Central memory CD8-positive, alpha-beta T cell (primary cell): Measurements from ENCODE around the gene GLMP.

Experiments
- ATAC-seq: fragments of 150-1000 bp; cut with Tn5 transposase; replicated peaks from 2 replicates; pipeline ENCODE4 v1.10.0; 2022; ENCODE audit warnings: mild to moderate bottlenecking, moderate FRiP score, moderate number of reproducible peaks; ENCODE audit not compliant: poor library complexity, severe bottlenecking; ENCODE audit errors: extremely low read depth
- DNase-seq, 2 donors: peaks; one replicate each; pipeline ENCODE4 v3.0.0; 2021; ENCODE audit warnings: low spot score in 2 of 2
- H3K27ac Mint-ChIP-seq: one replicate; pipeline ENCODE4 v1.8.0; 2022; ENCODE audit warnings: low read depth, mild to moderate bottlenecking, moderate library complexity, mixed read lengths
- H3K27me3 Mint-ChIP-seq: one replicate; pipeline ENCODE4 v1.8.0; 2022; ENCODE audit warnings: mixed read lengths
- H3K36me3 Mint-ChIP-seq: one replicate; pipeline ENCODE4 v1.8.0; 2022; ENCODE audit warnings: mild to moderate bottlenecking, moderate library complexity, mixed read lengths; ENCODE audit not compliant: insufficient read depth
- H3K4me1 Mint-ChIP-seq: one replicate; pipeline ENCODE4 v1.8.0; 2022; ENCODE audit warnings: mixed read lengths
- H3K4me3 Mint-ChIP-seq: one replicate; pipeline ENCODE4 v1.8.0; 2022; ENCODE audit warnings: mild to moderate bottlenecking, moderate library complexity, mixed read lengths
- H3K9me3 Mint-ChIP-seq: one replicate; pipeline ENCODE4 v1.8.0; 2022; ENCODE audit warnings: mixed read lengths

Gene GLMP

DNA sequence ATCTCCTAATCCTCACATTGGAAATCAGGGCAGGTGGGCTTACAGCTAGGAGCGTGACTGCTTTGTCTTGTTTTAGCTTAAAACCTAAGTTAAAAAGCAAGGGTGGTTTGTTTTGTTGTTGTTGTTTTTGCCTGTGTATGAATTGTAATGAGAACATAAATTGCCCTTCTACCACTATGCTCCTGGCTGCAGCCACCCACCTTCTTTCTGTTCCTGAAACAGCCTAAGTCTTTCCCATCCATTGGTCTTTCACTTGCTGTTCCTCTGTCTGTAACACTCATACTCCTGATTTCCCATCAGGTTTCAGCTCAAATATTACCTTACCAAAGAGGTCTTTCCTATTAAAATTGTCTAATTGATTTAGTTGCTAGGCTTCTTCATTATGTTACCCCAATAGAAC, 12.0 kb downstream of the GLMP start:
- Mint-ChIP-seq H3K4me1 (peaks cover 45% of the 10 kb centered on the region), H3K4me3 (peak overlapping the region; percentile 98), H3K9me3 (no peaks in the 10 kb centered on the region), H3K27ac (peak overlapping the region; percentile 94), H3K36me3 (peaks cover 22% of the 10 kb centered on the region), H3K27me3 (no peaks in the 10 kb centered on the region)
- ATAC-seq: no peak
- no peak for DNase-seq

DNA sequence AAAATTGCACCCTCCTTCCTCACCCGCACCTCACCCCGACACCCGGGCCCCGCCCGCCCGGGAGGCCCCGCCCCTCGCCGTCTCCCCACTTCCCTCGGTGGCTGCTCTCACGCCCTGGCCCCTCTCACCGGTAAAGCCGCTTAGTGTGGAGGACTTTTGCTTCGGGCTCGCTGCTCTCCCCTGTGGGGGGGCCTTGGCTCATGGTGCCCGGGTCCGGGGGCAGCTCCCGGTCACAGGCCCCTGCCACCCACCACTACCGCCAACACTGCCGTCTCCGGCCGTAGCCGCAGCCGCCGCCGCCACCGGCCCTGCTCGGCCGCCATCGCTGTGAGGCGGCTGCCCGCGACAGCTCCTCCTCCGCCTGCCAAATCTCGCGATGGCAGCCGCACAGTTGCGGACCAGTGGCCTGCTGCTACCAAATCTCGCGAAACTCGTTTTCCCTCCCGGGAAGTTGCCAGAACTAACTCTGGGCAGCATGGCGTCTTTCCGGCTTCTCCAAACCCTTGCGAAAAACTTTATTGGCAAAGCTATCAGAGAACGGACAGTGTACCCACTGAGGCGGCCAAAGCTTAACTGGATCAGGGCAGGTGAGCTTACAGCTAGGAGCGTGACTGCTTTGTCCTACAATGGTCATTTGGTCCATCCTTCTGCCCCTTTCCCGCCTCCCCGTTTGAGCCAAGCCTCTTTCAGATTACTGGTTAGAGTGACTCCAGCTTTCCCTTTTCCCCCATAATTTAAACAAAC, 12.8 kb downstream of the GLMP start, which contains the start of gene SMG5:
SMG5 (minus strand) TSS at position 347 of the 744 bp plus-strand sequence; CDS start at position 202, 145 bp downstream.
- peaks cover 26% of the 10 kb centered on the region for H3K36me3 Mint-ChIP-seq
- peaks cover 45% of the 10 kb centered on the region for H3K4me1 Mint-ChIP-seq

DNA sequence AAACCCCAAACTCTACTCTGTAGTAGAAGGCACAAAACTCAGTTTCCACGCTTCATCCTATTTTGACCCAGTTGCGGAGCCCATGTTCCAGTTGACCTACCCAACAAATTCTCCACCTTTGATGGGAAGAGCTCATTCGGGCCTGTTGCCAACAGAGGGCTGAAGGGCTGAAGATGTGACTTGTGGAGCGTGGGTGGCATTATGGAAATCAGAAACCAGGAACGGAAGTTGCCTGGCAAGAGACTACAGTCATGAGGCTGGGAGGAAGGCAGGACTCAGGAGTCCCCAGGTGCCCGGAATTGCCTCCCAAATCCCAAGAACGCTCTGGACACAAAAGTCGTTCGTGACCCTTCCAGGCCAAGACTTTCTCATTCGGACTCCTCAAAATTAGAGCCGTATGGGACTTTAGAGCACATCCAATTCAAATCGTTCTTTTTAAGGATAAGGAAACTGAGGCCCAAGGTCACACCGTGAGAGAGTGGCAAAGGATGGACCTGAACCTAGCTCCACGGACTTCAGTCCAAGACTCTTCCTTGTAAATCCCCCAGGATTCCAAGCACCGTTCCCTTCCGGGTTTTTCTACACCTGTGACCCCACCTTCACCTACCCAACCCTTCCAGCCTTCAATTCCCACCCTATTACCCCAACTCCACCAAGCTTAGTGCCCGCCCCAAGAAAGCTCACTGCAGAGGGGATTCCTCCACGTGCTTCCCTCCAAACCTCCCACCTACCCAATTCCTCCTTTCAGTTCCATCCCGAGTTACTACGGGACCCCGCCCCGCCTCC, 13.6 kb downstream of the GLMP start:
- ATAC-seq (no peak), DNase-seq (no peak)
- Mint-ChIP-seq H3K9me3 (no peaks in the 10 kb centered on the region), H3K27ac (peak overlapping the region; percentile 94), H3K36me3 (peaks cover 32% of the 10 kb centered on the region), H3K4me3 (peak overlapping the region; percentile 98), H3K27me3 (no peaks in the 10 kb centered on the region), H3K4me1 (peaks cover 51% of the 10 kb centered on the region)

More for the DNA sequence above, 12.8 kb downstream of the GLMP start, which contains the start of gene SMG5:
- Mint-ChIP-seq H3K4me3 (peak within 1 kb of the TSS; percentile 98), H3K27ac (peak within 1 kb of the TSS; percentile 94), H3K9me3 (no peaks in the 10 kb centered on the region), H3K27me3 (no peaks in the 10 kb centered on the region)
- peak; percentile 85 to 94 for DNase-seq
- peak; percentile 94 for ATAC-seq

DNA sequence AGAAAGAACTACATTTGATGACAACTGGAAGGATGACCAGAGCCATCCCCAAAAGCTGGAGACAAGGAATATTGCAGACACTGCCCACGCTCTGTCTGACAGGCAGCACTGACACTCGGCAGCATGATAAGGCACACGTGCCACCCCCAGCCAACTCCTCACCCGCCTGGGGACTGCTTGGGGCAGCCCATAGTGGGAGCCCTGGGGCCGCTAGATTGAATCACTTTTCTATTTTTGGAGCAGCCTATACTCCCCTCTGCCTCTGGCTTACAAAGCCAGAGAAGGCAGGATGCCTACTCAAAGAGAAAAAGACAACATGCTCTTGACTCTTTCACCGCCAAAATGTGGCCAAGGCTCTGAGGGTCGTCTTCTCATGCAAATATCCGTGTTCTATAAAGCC, 14.2 kb downstream of the GLMP start:
- H3K4me1 Mint-ChIP-seq: peaks cover 51% of the 10 kb centered on the region

DNA sequence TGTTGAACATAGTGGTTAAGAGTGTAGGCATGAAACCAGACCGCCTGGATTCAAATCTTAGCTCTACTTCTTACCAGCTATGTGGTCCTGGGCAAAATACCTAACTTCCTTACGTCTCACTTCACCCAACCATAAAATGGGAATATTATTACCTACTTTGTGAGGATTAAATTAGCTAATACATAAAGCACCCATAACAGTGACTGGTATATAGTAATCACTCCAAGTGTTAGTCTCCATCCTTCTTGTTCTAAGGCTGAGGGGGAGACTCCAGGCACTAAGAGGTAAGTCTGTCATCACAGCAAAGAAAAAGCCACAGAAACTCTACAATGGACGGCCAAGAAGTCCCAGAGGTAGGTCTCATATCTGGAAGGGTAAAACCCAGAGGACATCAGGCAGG, 15.6 kb downstream of the GLMP start:
- peaks cover 50% of the 10 kb centered on the region for H3K36me3 Mint-ChIP-seq
- no peak for ATAC-seq

More for the DNA sequence above, 14.2 kb downstream of the GLMP start:
- Mint-ChIP-seq H3K36me3 (peaks cover 38% of the 10 kb centered on the region), H3K27me3 (no peaks in the 10 kb centered on the region), H3K9me3 (no peaks in the 10 kb centered on the region), H3K4me3 (peak overlapping the region; percentile 98), H3K27ac (peak overlapping the region; percentile 94)
- ATAC-seq (peak; percentile 33), DNase-seq (peak in 1 of 2 donors; percentile 26)

DNA sequence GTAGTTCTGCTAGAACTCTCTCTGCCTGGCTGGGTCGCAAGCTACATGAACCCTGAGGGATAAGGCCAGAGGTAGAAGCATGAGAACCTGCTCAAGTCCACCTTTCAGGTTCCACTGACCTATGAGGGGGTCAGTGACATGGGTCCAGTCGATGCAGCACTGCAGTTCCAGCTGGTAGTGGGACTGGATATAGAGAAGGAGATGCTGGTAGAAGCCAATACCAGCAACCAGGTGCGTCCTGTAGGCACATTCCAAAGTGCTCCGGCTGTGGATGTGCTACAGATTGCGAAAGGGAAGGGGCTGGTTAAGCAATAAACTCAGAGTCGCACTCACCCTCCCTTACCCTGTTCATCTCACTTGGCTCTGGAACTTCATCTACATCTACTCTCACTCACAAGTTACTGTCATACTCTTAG, 18.5 kb downstream of the GLMP start:
- no peaks in the 10 kb centered on the region for H3K27me3 Mint-ChIP-seq
- peak overlapping the region; percentile 39 for H3K27ac Mint-ChIP-seq
- DNase-seq: no peak
- no peak overlapping the region for H3K4me3 Mint-ChIP-seq
- H3K36me3 Mint-ChIP-seq: peaks cover 61% of the 10 kb centered on the region
- no peaks in the 10 kb centered on the region for H3K9me3 Mint-ChIP-seq
- no peak for ATAC-seq
- H3K4me1 Mint-ChIP-seq: peaks cover 21% of the 10 kb centered on the region

More for the DNA sequence above, 15.6 kb downstream of the GLMP start:
- Mint-ChIP-seq H3K9me3 (no peaks in the 10 kb centered on the region), H3K27me3 (no peaks in the 10 kb centered on the region), H3K4me1 (peaks cover 48% of the 10 kb centered on the region), H3K27ac (no peak overlapping the region), H3K4me3 (peak overlapping the region; percentile 29)
- DNase-seq: no peak

DNA sequence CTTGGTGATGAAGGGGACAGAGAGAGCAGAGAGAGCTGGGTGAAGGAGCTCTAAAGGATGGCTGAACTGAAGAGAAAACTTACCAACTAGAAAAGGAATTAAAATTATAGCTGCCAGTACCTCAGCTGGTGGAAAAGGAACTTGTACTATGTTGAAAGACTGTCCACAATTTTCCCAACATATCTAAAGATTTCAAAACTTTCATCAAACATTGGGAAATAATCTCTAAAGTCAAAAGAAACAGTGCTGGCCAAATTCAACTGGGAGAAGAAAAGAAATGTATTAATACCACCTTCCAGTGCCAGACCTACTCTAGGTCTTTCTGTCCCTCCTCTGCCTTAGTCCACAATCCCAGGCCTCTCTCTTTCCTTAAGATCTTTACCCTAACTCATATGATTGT, 18.9 kb downstream of the GLMP start:
- H3K4me3 Mint-ChIP-seq: no peak overlapping the region
- H3K9me3 Mint-ChIP-seq: no peaks in the 10 kb centered on the region
- ATAC-seq (no peak), DNase-seq (no peak)
- H3K27me3 Mint-ChIP-seq: no peaks in the 10 kb centered on the region
- H3K27ac Mint-ChIP-seq: no peak overlapping the region
- peaks cover 17% of the 10 kb centered on the region for H3K4me1 Mint-ChIP-seq
- H3K36me3 Mint-ChIP-seq: peaks cover 65% of the 10 kb centered on the region

DNA sequence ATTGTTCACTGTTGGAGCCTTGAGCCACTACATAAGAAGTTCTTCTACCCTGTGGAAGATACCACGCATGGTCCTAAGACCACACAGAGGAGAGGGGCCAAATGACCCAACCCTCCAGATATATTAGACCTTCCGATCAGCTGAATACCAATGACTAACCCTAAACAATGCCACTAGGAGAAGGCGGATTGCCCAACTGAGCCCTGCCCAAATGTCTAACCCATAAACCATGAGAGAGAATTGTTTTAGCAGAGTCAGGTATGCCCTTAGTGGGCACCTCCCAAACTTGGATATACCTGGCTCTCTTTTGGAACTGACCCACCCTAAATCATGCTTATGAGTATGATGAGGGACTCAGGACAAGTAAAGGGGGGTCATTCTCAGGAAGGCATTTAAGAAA, 25.2 kb downstream of the GLMP start:
- ATAC-seq: no peak
- H3K36me3 Mint-ChIP-seq: peaks cover 68% of the 10 kb centered on the region
- H3K27me3 Mint-ChIP-seq: no peaks in the 10 kb centered on the region
- H3K27ac Mint-ChIP-seq: no peak overlapping the region
- no peak overlapping the region for H3K4me3 Mint-ChIP-seq
- no peak for DNase-seq
- no peaks in the 10 kb centered on the region for H3K4me1 Mint-ChIP-seq
- H3K9me3 Mint-ChIP-seq: no peaks in the 10 kb centered on the region

DNA sequence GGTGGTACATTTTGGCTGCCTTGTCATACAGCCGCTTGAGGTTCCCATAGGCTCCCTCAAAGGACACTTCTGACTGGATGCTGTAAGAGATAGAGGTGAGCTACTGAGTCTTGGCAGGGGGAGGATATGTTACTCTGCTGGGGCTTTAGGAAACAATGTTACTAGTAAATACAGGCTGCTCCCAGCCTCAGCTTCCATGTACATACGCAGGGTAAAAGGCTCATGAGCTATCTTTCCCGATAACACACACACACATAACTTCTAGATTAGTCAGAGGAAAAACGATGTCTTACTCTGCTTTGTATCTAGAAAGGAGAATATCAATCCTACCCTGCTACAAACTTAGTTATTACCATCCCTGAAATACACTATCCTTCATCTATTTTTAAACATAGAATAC, 27.1 kb downstream of the GLMP start:
- no peak overlapping the region for H3K27ac Mint-ChIP-seq
- no peaks in the 10 kb centered on the region for H3K27me3 Mint-ChIP-seq
- DNase-seq (no peak), ATAC-seq (no peak)
- H3K4me1 Mint-ChIP-seq: no peaks in the 10 kb centered on the region
- no peaks in the 10 kb centered on the region for H3K9me3 Mint-ChIP-seq
- H3K36me3 Mint-ChIP-seq: peaks cover 62% of the 10 kb centered on the region
- no peak overlapping the region for H3K4me3 Mint-ChIP-seq

DNA sequence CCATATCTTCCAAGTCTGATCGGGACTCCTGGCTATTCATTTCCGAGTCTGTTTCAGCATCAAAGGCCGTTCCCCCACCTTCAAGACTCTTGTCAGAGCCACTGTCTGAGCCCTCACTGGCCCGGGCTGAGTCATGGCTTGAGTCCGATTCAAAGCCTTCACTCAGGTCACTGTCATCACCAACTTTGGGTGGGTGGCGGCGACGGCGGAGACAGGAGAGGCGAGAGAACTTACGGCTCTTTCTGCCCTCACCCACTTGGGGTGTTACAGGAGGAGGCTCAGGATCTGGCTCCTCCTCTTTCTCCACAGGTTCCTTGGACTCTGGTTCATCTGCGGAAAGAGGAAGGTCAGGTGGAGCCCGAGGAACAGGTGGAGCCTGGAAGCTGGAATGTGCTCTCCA, 29.4 kb downstream of the GLMP start:
- no peak for DNase-seq
- Mint-ChIP-seq H3K4me3 (no peak overlapping the region), H3K9me3 (no peaks in the 10 kb centered on the region), H3K27me3 (no peaks in the 10 kb centered on the region), H3K27ac (peak overlapping the region; percentile 36), H3K4me1 (no peaks in the 10 kb centered on the region), H3K36me3 (peaks cover 63% of the 10 kb centered on the region)
- ATAC-seq: no peak

DNA sequence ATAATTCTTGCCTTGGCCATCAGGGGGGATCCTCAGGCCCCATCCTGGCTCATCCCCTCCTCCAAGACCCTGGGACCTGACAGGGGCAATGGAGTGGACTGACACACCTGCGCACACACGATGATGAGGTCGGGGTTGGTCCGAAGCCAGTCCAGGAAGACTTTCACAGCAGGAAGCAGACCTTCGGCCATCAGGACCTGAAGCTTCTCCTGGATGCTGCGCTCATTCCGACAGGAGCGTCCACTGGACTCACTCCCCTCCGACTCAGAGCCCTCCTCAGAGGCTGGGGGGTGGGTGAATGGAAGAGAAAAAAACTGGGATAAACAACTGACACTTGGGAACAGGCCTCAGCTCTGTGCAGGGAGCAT, 32.2 kb downstream of the GLMP start:
- Mint-ChIP-seq H3K27ac (no peak overlapping the region), H3K27me3 (no peaks in the 10 kb centered on the region), H3K4me1 (no peaks in the 10 kb centered on the region), H3K4me3 (no peak overlapping the region), H3K36me3 (peaks cover 75% of the 10 kb centered on the region), H3K9me3 (no peaks in the 10 kb centered on the region)
- ATAC-seq (no peak), DNase-seq (no peak)

DNA sequence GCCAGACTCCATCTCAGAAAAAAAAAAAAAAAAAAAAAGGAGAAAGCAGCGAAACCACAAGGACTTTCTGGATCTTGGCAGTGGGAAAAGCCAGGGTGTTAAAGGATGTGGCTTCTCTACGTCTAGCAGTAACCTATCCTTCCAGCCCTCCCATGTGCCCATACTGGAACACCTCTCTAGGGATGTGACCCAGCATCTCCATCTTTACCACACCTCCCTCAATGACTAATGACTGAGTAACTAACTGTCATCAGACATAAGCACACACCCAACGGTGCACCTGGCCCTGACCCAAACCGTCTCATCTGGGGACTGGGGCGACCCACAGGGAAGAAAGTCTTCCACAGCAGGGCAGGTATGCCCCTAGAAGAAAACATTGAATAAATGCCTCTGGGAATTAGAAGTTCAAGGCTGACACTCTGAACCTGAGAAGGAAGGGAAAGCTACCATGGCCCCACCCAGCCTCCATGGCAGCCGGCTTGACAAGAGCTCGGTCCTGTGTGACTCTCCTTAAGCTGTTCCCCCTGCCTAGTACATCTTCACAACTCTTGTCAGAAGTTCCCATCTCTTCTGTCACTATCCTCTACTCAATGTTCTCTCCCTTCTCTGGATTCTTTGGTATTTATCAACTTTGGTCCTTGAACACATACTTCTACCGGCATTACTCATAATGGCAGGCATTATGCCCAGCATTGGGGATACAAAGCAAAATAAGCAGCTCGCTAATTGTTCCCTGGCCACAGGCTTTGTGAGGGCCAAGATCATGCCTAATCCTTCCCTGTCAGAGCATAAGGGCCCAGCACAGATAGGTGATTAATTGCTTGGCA, 32.8 kb downstream of the GLMP start:
- Mint-ChIP-seq H3K9me3 (no peaks in the 10 kb centered on the region), H3K27ac (no peak overlapping the region), H3K36me3 (peaks cover 72% of the 10 kb centered on the region), H3K4me3 (no peak overlapping the region), H3K4me1 (no peaks in the 10 kb centered on the region), H3K27me3 (no peaks in the 10 kb centered on the region)
- ATAC-seq (no peak), DNase-seq (no peak)
